GM12872 (cell line): ENCODE measurements around the gene COL4A2.

Source experiments
- CTCF ChIP-seq: IDR thresholded peaks from 3 replicates; pipeline ENCODE4 v1.5.1; 2011; ENCODE audit warnings: low read depth, mild to moderate bottlenecking, low read length, moderate library complexity; ENCODE audit not compliant: insufficient read depth

COL4A2 gene

GRCh38 chr13:110272651-110273050 is 34.4 kb upstream of the COL4A2 start:
- no peak for TF ChIP-seq CTCF

GRCh38 chr13:110273254-110273653 is 33.8 kb upstream of the COL4A2 start:
- TF ChIP-seq CTCF = no peak

- TF ChIP-seq CTCF = 0 out of 3 replicates have a peak, but pooled peaks have one; percentile 18
Observed at GRCh38 chr13:110274687-110275086, 32.4 kb upstream of the COL4A2 start.

GRCh38 chr13:110275931-110276552 is 31.0 kb upstream of the COL4A2 start:
- no peak for TF ChIP-seq CTCF

- no peak for TF ChIP-seq CTCF
Observed at GRCh38 chr13:110276553-110276950, 30.5 kb upstream of the COL4A2 start.

- no peak for TF ChIP-seq CTCF
Observed at GRCh38 chr13:110277357-110277975, 29.6 kb upstream of the COL4A2 start.

- TF ChIP-seq CTCF = no peak
Observed at GRCh38 chr13:110278859-110279258, 28.2 kb upstream of the COL4A2 start.

GRCh38 chr13:110279684-110280083 is 27.4 kb upstream of the COL4A2 start:
- TF ChIP-seq CTCF = no peak
